ENCODE results near the gene SMG6.

SMG6 gene

GRCh38 chr17:2303204-2304188 is at the start of gene SMG6, which contains the start of gene SRR (continued):
- TF ChIP-seq KLF17 (tag by site-specific recombination; IDR thresholded peaks at IDR 0.05) (peak; percentile 74), ZNF585B (tag by site-specific recombination; IDR thresholded peaks at IDR 0.05) (no peak), ZFHX2 (tag by site-specific recombination; conservative IDR thresholded peaks at IDR 0.05) (peak; percentile 86), ZNF202 (tag by site-specific recombination; IDR thresholded peaks at IDR 0.05; ENCODE audit: borderline replicate concordance) (no peak), ZNF701 (tag by site-specific recombination; IDR thresholded peaks at IDR 0.05) (no peak), ZNF707 (tag by site-specific recombination; IDR thresholded peaks at IDR 0.05) (no peak), ZNF394 (tag by site-specific recombination; IDR thresholded peaks at IDR 0.05; ENCODE audit: borderline replicate concordance) (peak; percentile 8; the same call in 1 of the 2 replicates), PRDM6 (tag by site-specific recombination; IDR thresholded peaks at IDR 0.05) (no peak), ZBTB44 (tag by site-specific recombination; IDR thresholded peaks at IDR 0.05) (no peak), ZNF580 (tag by site-specific recombination; IDR thresholded peaks at IDR 0.05) (no peak), KLF1 (tag by site-specific recombination; IDR thresholded peaks at IDR 0.05) (peak; percentile 73), ZNF777 (tag by site-specific recombination; IDR thresholded peaks at IDR 0.05; ENCODE audit: borderline replicate concordance) (no peak), ZFP3 (tag by site-specific recombination; IDR thresholded peaks at IDR 0.05; ENCODE audit: low read depth) (no peak), ZNF155 (tag by site-specific recombination; IDR thresholded peaks at IDR 0.05) (no peak), ZNF549 (tag by site-specific recombination; IDR thresholded peaks at IDR 0.05) (no peak), ZNF24 (tag by site-specific recombination; IDR thresholded peaks at IDR 0.05) (0 out of 2 replicates have a peak, but pooled peaks have one; percentile 47), ZBTB48 (tag by site-specific recombination; IDR thresholded peaks at IDR 0.05) (no peak), KLF8 (tag by site-specific recombination; IDR thresholded peaks at IDR 0.05) (peak; percentile 92; the same call in 1 of the 2 replicates), IKZF3 (tag by site-specific recombination; IDR thresholded peaks at IDR 0.05) (0 out of 2 replicates have a peak, but pooled peaks have one; percentile 25), TRIM28 (IDR thresholded peaks at IDR 0.05; ENCODE audit: borderline replicate concordance, low read length) (no peak), ZNF169 (tag by site-specific recombination; IDR thresholded peaks at IDR 0.05) (no peak), ZNF398 (tag by site-specific recombination; IDR thresholded peaks at IDR 0.05) (peak; percentile 29), ZNF776 (tag by site-specific recombination; IDR thresholded peaks at IDR 0.05; ENCODE audit: borderline replicate concordance) (no peak), ZNF747 (tag by site-specific recombination; IDR thresholded peaks at IDR 0.05) (no peak), GLIS1 (tag by site-specific recombination; IDR thresholded peaks at IDR 0.05) (peak; percentile 50), ZBTB8A (tag by site-specific recombination; IDR thresholded peaks at IDR 0.05) (peak; percentile 78), ZNF223 (tag by site-specific recombination; IDR thresholded peaks at IDR 0.05) (no peak), ZSCAN5A (tag by site-specific recombination; IDR thresholded peaks at IDR 0.05) (peak; percentile 54; the same call in 1 of the 2 replicates), ZNF555 (tag by site-specific recombination; conservative IDR thresholded peaks at IDR 0.05) (no peak), ZBTB26 (tag by site-specific recombination; optimal IDR thresholded peaks at IDR 0.05) (peak; percentile 98)
